Natural killer cell treated with Interleukin-12 subunit alpha and Interleukin-12 subunit beta and Interleukin-15 and Interleukin-18, amount 100 ng/mL, for 72 hours (primary cell): Measurements from ENCODE around the gene SVIP. TPM values are rescaled to one million over a fixed set of nuclear protein-coding genes. Genes with fewer than 3 reads are reported as not detected.

ENCODE experiments used
- ATAC-seq, 2 donors: fragments of 150-1000 bp; cut with Tn5 transposase in 1 of 2; sonication (Bioruptor Pico), chemical (Tn5 transposase) in 1 of 2; 2 replicates each; pipeline ENCODE4 v1.10.0; 2021
- DNase-seq: peaks from one replicate; pipeline ENCODE4 v3.0.0; 2022; ENCODE audit warnings: low spot score
- H3K27ac Mint-ChIP-seq, 2 donors: 1 replicate in 1 of 2; 2 replicates in 1 of 2; pipeline ENCODE4 v1.8.0; 2022; ENCODE audit warnings: mixed read lengths in 2 of 2, mild to moderate bottlenecking in 1 of 2, moderate library complexity in 1 of 2
- H3K27me3 Mint-ChIP-seq, 2 donors: 1 replicate in 1 of 2; 2 replicates in 1 of 2; pipeline ENCODE4 v1.8.0; 2022; ENCODE audit warnings: mixed read lengths in 2 of 2
- H3K36me3 Mint-ChIP-seq: one replicate; pipeline ENCODE4 v1.8.0; 2022; ENCODE audit warnings: mixed read lengths
- H3K4me1 Mint-ChIP-seq, 2 donors: 1 replicate in 1 of 2; 2 replicates in 1 of 2; pipeline ENCODE4 v1.8.0; 2022; ENCODE audit warnings: low read depth in 2 of 2, mixed read lengths in 2 of 2, mild to moderate bottlenecking in 1 of 2
- H3K4me3 Mint-ChIP-seq: one replicate; pipeline ENCODE4 v1.8.0; 2022; ENCODE audit warnings: mixed read lengths
- H3K9me3 Mint-ChIP-seq: 2 replicates; pipeline ENCODE4 v1.8.0; 2022; ENCODE audit warnings: mixed read lengths
- total RNA-seq, 2 donors: library from RNA; stranded (reverse); gene quantifications; one replicate each; pipeline ENCODE4 v1.2.3, GENCODE V29; 2022

SVIP gene
- total RNA-seq = 10 to 100 TPM; 25.6 to 28.3 TPM

- ATAC-seq (peak; percentile 97 to 98), DNase-seq (peak; percentile 91)
- Mint-ChIP-seq H3K27ac (peak within 1 kb of the TSS; percentile 64 to 78), H3K9me3 (no peaks in the 10 kb centered on the region), H3K4me1 (peaks cover 9 to 10% of the 10 kb centered on the region in 2 donors), H3K27me3 (no peaks in the 10 kb centered on the region), H3K4me3 (peak within 1 kb of the TSS; percentile 87), H3K36me3 (no peaks in the 10 kb centered on the region)
Observed at GRCh38 chr11:22829231-22830081, at the start of gene SVIP. Gene SVIP (minus strand): TSS chr11:22829801. CDS start chr11:22829748, 53 bp downstream.

- ATAC-seq (no peak), DNase-seq (no peak)
- no peak overlapping the region for H3K4me3 Mint-ChIP-seq
- no peak overlapping the region for H3K27ac Mint-ChIP-seq
- no peaks in the 10 kb centered on the region for H3K27me3 Mint-ChIP-seq
- no peaks in the 10 kb centered on the region for H3K4me1 Mint-ChIP-seq
- H3K36me3 Mint-ChIP-seq = no peaks in the 10 kb centered on the region
- H3K9me3 Mint-ChIP-seq = no peaks in the 10 kb centered on the region
Observed at GRCh38 chr11:22878604-22879003, 49.0 kb upstream of the SVIP start.

GRCh38 chr11:22878039-22878438 is 48.4 kb upstream of the SVIP start:
- Mint-ChIP-seq H3K36me3 (no peaks in the 10 kb centered on the region), H3K4me3 (no peak overlapping the region), H3K27ac (no peak overlapping the region), H3K4me1 (no peaks in the 10 kb centered on the region), H3K9me3 (no peaks in the 10 kb centered on the region), H3K27me3 (no peaks in the 10 kb centered on the region)
- DNase-seq (no peak), ATAC-seq (no peak)

- no peaks in the 10 kb centered on the region for H3K27me3 Mint-ChIP-seq
- H3K27ac Mint-ChIP-seq = no peak overlapping the region
- DNase-seq (no peak), ATAC-seq (peak; percentile 60 to 78)
- no peaks in the 10 kb centered on the region for H3K36me3 Mint-ChIP-seq
- no peak overlapping the region for H3K4me3 Mint-ChIP-seq
- no peaks in the 10 kb centered on the region for H3K9me3 Mint-ChIP-seq
- no peaks in the 10 kb centered on the region for H3K4me1 Mint-ChIP-seq
Observed at GRCh38 chr11:22875869-22876473, 46.4 kb upstream of the SVIP start.

- no peak for DNase-seq
- Mint-ChIP-seq H3K27ac (no peak overlapping the region), H3K4me3 (no peak overlapping the region), H3K9me3 (no peaks in the 10 kb centered on the region), H3K36me3 (no peaks in the 10 kb centered on the region), H3K27me3 (no peaks in the 10 kb centered on the region), H3K4me1 (no peaks in the 10 kb centered on the region)
- no peak for ATAC-seq
Observed at GRCh38 chr11:22869325-22869724, 39.7 kb upstream of the SVIP start.

GRCh38 chr11:22860241-22860640 is 30.6 kb upstream of the SVIP start, which contains the start of gene CCDC179:
Gene CCDC179 (minus strand): TSS chr11:22860474. CDS start chr11:22860421, 53 bp downstream.
- Mint-ChIP-seq H3K36me3 (no peaks in the 10 kb centered on the region), H3K4me1 (no peaks in the 10 kb centered on the region), H3K27ac (no peak within 1 kb of the TSS), H3K27me3 (no peaks in the 10 kb centered on the region), H3K4me3 (no peak within 1 kb of the TSS), H3K9me3 (no peaks in the 10 kb centered on the region)
- no peak for ATAC-seq
- no peak for DNase-seq

GRCh38 chr11:22859756-22860155 is 30.2 kb upstream of the SVIP start:
- Mint-ChIP-seq H3K27ac (no peak overlapping the region), H3K36me3 (no peaks in the 10 kb centered on the region), H3K4me1 (no peaks in the 10 kb centered on the region), H3K27me3 (no peaks in the 10 kb centered on the region), H3K9me3 (no peaks in the 10 kb centered on the region), H3K4me3 (no peak overlapping the region)
- no peak for DNase-seq
- no peak for ATAC-seq

- H3K27me3 Mint-ChIP-seq = peaks cover 0 to 3% of the 10 kb centered on the region in 2 donors
- ATAC-seq = no peak
- no peaks in the 10 kb centered on the region for H3K9me3 Mint-ChIP-seq
- DNase-seq = no peak
- no peaks in the 10 kb centered on the region for H3K36me3 Mint-ChIP-seq
- H3K4me1 Mint-ChIP-seq = no peaks in the 10 kb centered on the region
- H3K27ac Mint-ChIP-seq = no peak overlapping the region
- H3K4me3 Mint-ChIP-seq = no peak overlapping the region
Observed at GRCh38 chr11:22851477-22851876, 21.9 kb upstream of the SVIP start.

- H3K27me3 Mint-ChIP-seq = no peaks in the 10 kb centered on the region
Observed at GRCh38 chr11:22846726-22847125, 17.1 kb upstream of the SVIP start.

GRCh38 chr11:22832315-22833015 is 2.9 kb upstream of the SVIP start:
- no peak for ATAC-seq
- no peak overlapping the region for H3K4me3 Mint-ChIP-seq
- no peak for DNase-seq
- H3K27ac Mint-ChIP-seq = no peak overlapping the region
- no peaks in the 10 kb centered on the region for H3K36me3 Mint-ChIP-seq
- H3K9me3 Mint-ChIP-seq = no peaks in the 10 kb centered on the region
- no peaks in the 10 kb centered on the region for H3K27me3 Mint-ChIP-seq
- H3K4me1 Mint-ChIP-seq = peaks cover 9 to 10% of the 10 kb centered on the region in 2 donors

More at GRCh38 chr11:22846726-22847125, 17.1 kb upstream of the SVIP start:
- Mint-ChIP-seq H3K36me3 (no peaks in the 10 kb centered on the region), H3K9me3 (no peaks in the 10 kb centered on the region), H3K4me3 (no peak overlapping the region), H3K27ac (no peak overlapping the region), H3K4me1 (peaks cover 0 to 3% of the 10 kb centered on the region in 2 donors)
- ATAC-seq (no peak), DNase-seq (no peak)

GRCh38 chr11:22830082-22830414 is 447 bp upstream of the SVIP start:
- DNase-seq (no peak), ATAC-seq (no peak)
- no peaks in the 10 kb centered on the region for H3K36me3 Mint-ChIP-seq
- H3K9me3 Mint-ChIP-seq = no peaks in the 10 kb centered on the region
- H3K4me1 Mint-ChIP-seq = peaks cover 9 to 10% of the 10 kb centered on the region in 2 donors
- peak overlapping the region; percentile 64 to 78 for H3K27ac Mint-ChIP-seq
- no peaks in the 10 kb centered on the region for H3K27me3 Mint-ChIP-seq
- peak overlapping the region; percentile 87 for H3K4me3 Mint-ChIP-seq

GRCh38 chr11:22828373-22828772 is 1.2 kb downstream of the SVIP start:
- peaks cover 9 to 10% of the 10 kb centered on the region in 2 donors for H3K4me1 Mint-ChIP-seq
- H3K27me3 Mint-ChIP-seq = no peaks in the 10 kb centered on the region
- H3K4me3 Mint-ChIP-seq = peak overlapping the region; percentile 87
- DNase-seq (no peak), ATAC-seq (no peak)
- no peaks in the 10 kb centered on the region for H3K9me3 Mint-ChIP-seq
- no peaks in the 10 kb centered on the region for H3K36me3 Mint-ChIP-seq
- H3K27ac Mint-ChIP-seq = peak overlapping the region; percentile 64 to 78

GRCh38 chr11:22822203-22822602 is 7.4 kb downstream of the SVIP start:
- Mint-ChIP-seq H3K4me1 (no peaks in the 10 kb centered on the region), H3K9me3 (no peaks in the 10 kb centered on the region), H3K4me3 (no peak overlapping the region), H3K27ac (no peak overlapping the region), H3K36me3 (peaks cover 13% of the 10 kb centered on the region), H3K27me3 (no peaks in the 10 kb centered on the region)
- ATAC-seq (no peak), DNase-seq (no peak)

- H3K27me3 Mint-ChIP-seq = peaks cover 0 to 7% of the 10 kb centered on the region in 2 donors
- H3K4me1 Mint-ChIP-seq = no peaks in the 10 kb centered on the region
- ATAC-seq (no peak), DNase-seq (no peak)
- peaks cover 6% of the 10 kb centered on the region for H3K9me3 Mint-ChIP-seq
- no peak overlapping the region for H3K4me3 Mint-ChIP-seq
- no peak overlapping the region for H3K27ac Mint-ChIP-seq
- peaks cover 4% of the 10 kb centered on the region for H3K36me3 Mint-ChIP-seq
Observed at GRCh38 chr11:22809893-22810292, 19.7 kb downstream of the SVIP start.
